GM19193 (cell line): ENCODE data around the gene FGD5.

ENCODE experiments used
- POLR2A ChIP-seq: IDR thresholded peaks from 4 replicates; pipeline ENCODE4 v1.6.1; 2011; ENCODE audit not compliant: insufficient read depth, insufficient read length; ENCODE audit errors: extremely low read depth

Gene FGD5

DNA sequence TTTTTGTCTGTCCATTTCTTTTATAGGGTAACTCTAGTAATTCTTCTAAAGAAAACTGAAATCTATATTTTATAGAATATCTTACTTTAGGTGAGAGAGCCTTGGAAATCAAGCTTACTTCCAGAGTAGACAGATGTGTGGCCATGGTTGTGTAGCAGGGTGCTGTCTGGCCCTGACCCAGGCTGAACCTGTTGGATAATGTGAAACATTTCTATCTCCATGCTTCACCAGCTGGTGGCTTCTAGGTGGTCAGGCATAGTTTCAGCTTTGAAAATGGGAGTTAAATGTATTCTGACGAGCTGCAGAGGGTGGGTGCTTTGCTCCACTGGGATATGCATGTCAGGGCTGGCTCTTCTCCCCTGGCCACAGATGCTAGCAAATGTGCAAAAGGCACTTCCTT is 107.8 kb downstream of the FGD5 start:
- no peak for TF ChIP-seq POLR2A

DNA sequence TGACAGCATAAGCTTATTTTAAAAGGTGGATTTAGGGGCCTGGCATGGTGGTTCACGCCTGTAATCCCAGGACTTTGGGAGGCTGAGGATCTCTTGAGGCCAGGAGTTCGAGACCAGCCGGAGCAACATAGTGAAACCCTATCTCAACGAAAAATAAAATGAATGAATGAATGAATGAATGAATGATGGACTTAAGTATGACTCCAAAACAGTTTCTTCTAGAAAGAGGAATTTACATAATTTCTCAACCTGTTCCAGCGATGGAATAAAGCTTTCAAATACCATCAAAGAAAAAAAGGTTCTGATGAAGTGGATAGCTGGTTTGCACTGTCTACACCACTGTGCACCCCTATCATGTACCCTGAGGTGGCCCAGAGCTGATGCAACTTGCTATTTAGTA is 108.5 kb downstream of the FGD5 start:
- no peak for TF ChIP-seq POLR2A

- TF ChIP-seq POLR2A = no peak
Observed at GRCh38 chr3:14929310-14930074, 110.7 kb downstream of the FGD5 start.

DNA sequence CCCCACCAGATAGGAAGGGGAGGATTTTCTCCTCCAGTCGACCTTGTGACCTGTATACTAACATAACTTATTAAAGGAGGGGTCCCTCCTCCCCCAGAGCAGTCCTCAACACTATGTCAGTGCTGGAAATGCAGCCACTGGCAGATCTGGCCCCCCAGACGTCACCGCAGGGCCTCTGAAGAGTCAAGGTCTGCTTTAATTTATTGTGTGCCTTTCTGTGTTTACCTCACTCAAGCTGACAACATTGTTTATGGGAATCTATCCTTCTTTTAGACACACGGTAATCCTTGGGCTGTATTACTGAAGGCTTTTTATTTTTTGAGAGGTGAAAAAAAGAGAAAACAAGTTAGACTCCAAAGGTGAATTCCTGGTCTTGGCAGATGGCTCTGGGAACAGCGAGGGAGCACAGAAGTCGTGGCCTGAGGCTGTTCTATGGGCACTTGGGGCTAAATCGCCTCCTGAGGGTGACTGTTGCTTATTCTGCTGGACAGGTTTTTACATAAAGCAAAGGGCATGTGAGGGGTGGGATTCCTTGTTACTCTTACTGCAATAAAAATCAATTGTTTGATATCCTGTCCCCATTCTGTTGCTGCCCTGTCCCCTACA is 115.2 kb downstream of the FGD5 start:
- TF ChIP-seq POLR2A = no peak

DNA sequence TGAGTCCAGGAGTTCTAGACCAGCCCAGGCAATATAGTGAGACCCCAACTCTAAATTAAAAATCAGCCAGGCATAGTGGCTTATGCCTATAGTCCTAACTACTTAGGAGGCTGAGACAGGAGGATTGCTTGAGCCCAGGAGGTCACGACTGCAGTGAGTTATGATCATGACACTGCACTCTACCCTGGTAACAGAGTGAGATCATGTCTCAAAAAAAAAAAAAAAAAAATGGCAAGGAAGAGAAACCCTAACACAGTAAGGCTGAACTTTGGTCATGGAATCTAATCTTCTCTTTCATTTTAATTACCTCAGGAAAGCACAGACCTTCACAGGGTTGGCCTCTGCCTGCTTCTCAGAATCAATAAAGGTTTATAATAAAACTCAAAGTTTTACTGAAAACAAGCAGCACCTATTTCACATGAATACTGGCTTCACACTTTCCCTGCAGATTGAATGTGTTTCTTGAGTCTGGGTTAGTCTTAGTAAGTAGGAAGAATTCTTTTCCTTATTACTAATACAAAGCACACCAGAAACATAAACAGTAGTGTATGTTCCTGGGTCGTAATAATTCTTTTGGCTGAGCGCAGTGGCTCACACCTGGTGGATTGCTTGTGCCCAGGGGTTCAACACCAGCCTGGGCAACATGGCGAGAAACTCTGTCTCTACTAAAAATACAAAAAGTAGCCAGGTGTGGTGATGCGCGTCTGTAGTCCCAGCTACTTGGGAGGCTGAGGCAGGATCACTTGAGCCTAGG is 117.0 kb downstream of the FGD5 start:
- TF ChIP-seq POLR2A = no peak

- TF ChIP-seq POLR2A = no peak
Observed at GRCh38 chr3:14938954-14939353, 120.2 kb downstream of the FGD5 start.

DNA sequence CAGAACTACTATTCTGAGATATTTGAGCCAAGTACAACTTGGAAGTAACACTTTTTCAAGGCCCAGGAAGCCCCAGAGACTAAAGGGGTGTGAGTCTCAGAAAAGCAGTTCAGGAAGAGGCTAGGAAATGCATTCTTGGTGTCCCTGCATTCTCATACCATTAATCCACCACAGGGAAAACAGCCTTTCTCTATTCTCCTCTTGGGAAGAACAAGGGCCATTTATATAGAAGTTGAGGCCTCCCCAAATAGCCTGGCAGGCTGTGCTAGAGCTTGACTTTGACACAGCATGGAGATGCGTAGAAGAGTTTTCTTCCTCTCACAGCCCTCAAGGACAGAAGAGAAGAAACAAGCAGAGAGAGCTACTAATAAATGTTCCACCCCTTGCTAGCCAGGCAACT is 123.1 kb downstream of the FGD5 start:
- no peak for TF ChIP-seq POLR2A

GRCh38 chr3:14943042-14943441 is 124.3 kb downstream of the FGD5 start:
- no peak for TF ChIP-seq POLR2A

GRCh38 chr3:14946236-14946635 is 127.5 kb downstream of the FGD5 start:
- no peak for TF ChIP-seq POLR2A

- TF ChIP-seq POLR2A = no peak
Observed at GRCh38 chr3:14946739-14947099, 128.0 kb downstream of the FGD5 start.

GRCh38 chr3:14947100-14947885 is 128.5 kb downstream of the FGD5 start, which contains the start of gene NR2C2:
Gene NR2C2 (plus strand): TSS chr3:14947583. CDS start chr3:15003915, 56,332 bp downstream.
- peak; percentile 91 for TF ChIP-seq POLR2A

DNA sequence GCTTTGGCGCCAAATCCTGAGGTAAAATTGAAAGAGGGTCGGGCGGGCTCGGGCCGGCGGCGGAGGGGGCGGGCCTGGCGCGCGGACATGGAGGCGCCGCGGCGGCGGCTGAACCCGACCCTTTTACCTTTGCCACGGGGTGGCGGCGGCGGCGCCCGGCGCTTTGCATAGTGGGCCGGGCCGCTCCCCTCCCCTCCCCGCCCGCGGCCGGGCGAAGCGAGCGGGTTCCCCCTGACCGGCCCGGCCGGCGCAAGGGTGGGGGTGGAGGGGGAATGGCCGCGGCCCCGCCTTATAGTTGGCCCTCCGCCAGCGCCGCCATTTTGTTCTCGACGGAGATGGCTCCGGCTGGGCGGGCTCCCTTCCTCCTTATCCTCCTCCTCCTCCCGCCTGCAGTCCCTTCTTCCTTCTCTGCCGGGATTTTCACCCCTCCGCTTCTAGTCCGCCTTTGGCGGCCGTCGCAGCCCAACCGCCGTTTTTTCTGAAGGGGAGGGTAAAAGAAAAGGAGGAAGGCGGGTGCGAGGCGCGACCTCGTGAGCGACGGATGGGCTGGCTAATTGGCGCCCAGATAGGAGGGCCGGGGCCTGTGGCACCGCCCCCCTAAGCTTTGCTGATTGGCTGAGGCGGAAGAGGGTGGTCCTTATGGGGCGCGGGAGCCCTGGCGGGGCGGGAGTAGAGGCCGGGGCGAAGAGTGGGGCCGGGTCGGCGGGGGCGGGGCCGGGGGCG is 129.3 kb downstream of the FGD5 start:
- peak; percentile 50 for TF ChIP-seq POLR2A

GRCh38 chr3:14948609-14949038 is 129.9 kb downstream of the FGD5 start:
- TF ChIP-seq POLR2A = peak; percentile 43

DNA sequence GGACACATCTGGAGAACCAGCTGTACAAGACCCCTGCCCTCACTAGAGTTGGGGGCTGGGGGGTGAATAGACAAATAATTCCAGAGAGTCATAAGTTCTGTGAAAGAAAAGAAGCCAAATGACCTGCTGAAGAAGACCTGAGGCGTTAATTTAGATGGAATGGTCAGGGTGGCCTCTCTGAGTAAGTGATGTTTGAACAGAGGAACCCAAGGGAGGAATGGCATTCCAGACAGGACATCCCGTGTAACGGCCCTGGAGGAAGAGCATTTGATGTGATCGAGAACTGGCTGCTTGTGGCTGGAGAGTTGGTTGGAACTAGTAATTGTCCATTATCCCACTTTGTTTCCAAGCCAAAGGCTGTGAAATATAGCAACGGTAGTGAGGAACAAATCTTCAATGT is 130.4 kb downstream of the FGD5 start:
- no peak for TF ChIP-seq POLR2A
